ENCODE results near the gene XXYLT1. TPM values are rescaled to one million over a fixed set of nuclear protein-coding genes. Genes with fewer than 3 reads are reported as not detected.

XXYLT1 gene
- total and polyA plus RNA-seq, 9 of the 15 experiments (the other 6 are each of a cell fraction or from before 2014, with no cell fraction given), result 1.9 to 18.9 (median 15.0) TPM

- no TSS peak for BruUV-seq (replicated peaks)
- WGBS (ENCODE audit: insufficient coverage, low coverage, missing lambda C conversion rate), result 59% methylated on average over 9 of the region's 9 CpGs
- H3K36me3 ChIP-seq (ENCODE audit: control insufficient read depth, insufficient read depth, low read length), result no peaks in the 10 kb centered on the region
- ChIA-PET POLR2A (interaction anchor here (0.9 to 2.2 kb wide), 2 partner anchors 8 to 16 kb away, joined by 3 to 8 read pairs; no protein-coding TSS in a partner anchor), CTCF (ENCODE audit: low intra/inter-chr PET ratio) (no interaction called here)
- no peak overlapping the region for H3K4me2 ChIP-seq (ENCODE audit: insufficient read depth, low read length)
- H3K4me3 ChIP-seq, result no peak overlapping the region
- DNase-seq (ENCODE audit: extremely low read depth in 1 of 4, low spot score in 3 of 4), result peak in 1 of 4 experiments; percentile 28
- peak overlapping the region; percentile 72; the same call in 1 of the 3 replicates for H3K27ac ChIP-seq (ENCODE audit: extremely low read depth, low read depth, low read length)
- no peaks in the 10 kb centered on the region for H3K27me3 ChIP-seq (ENCODE audit: control insufficient read depth in 2 of 2, insufficient read depth in 2 of 2, low read length in 2 of 2)
- no peak overlapping the region for H3K9ac ChIP-seq (ENCODE audit: insufficient read depth in 1 of 2, low read depth in 2 of 2, low read length in 2 of 2)
- in situ Hi-C loops (cut with MboI), result no loop called here
- peak overlapping the region; percentile 16; the same call in 1 of the 2 replicates for H2AFZ ChIP-seq (ENCODE audit: low read depth, low read length)
- no peak for ATAC-seq
- H3K9me1 ChIP-seq (ENCODE audit: control insufficient read depth, insufficient read depth, low read length), result no peaks in the 10 kb centered on the region
- intact Hi-C loops (cut with micrococcal nuclease), result loop anchor here (10.0 kb wide), 1 partner anchor 68 kb away; no protein-coding TSS in a partner anchor
- no peaks in the 10 kb centered on the region for H4K20me1 ChIP-seq (replicated peaks; ENCODE audit: control insufficient read depth, insufficient read depth, low read length)
- no peaks in the 10 kb centered on the region for H3K9me3 ChIP-seq (replicated peaks; ENCODE audit: control insufficient read depth, insufficient read depth, low read depth, low read length)
- peaks cover 41 to 79% of the 10 kb centered on the region in 2 experiments for H3K4me1 ChIP-seq (replicated peaks in 1 of 2; ENCODE audit: control insufficient read depth in 2 of 2, insufficient read depth in 2 of 2, low read length in 2 of 2)
- H3K79me2 ChIP-seq (ENCODE audit: control insufficient read depth, insufficient read depth, low read length), result peaks cover 47% of the 10 kb centered on the region; the same call in 2 of the 3 replicates
- FAIRE-seq, result no peak
- TF ChIP-seq TFAP4 (CRISPR knock-in tag; IDR thresholded peaks at IDR 0.05; ENCODE audit: borderline replicate concordance), result no peak
- 0 out of 2 replicates have a peak, but pooled peaks have one; percentile 21 for TF ChIP-seq GATA2 (CRISPR knock-in tag; IDR thresholded peaks at IDR 0.05)
- TF ChIP-seq, protein P1, sequence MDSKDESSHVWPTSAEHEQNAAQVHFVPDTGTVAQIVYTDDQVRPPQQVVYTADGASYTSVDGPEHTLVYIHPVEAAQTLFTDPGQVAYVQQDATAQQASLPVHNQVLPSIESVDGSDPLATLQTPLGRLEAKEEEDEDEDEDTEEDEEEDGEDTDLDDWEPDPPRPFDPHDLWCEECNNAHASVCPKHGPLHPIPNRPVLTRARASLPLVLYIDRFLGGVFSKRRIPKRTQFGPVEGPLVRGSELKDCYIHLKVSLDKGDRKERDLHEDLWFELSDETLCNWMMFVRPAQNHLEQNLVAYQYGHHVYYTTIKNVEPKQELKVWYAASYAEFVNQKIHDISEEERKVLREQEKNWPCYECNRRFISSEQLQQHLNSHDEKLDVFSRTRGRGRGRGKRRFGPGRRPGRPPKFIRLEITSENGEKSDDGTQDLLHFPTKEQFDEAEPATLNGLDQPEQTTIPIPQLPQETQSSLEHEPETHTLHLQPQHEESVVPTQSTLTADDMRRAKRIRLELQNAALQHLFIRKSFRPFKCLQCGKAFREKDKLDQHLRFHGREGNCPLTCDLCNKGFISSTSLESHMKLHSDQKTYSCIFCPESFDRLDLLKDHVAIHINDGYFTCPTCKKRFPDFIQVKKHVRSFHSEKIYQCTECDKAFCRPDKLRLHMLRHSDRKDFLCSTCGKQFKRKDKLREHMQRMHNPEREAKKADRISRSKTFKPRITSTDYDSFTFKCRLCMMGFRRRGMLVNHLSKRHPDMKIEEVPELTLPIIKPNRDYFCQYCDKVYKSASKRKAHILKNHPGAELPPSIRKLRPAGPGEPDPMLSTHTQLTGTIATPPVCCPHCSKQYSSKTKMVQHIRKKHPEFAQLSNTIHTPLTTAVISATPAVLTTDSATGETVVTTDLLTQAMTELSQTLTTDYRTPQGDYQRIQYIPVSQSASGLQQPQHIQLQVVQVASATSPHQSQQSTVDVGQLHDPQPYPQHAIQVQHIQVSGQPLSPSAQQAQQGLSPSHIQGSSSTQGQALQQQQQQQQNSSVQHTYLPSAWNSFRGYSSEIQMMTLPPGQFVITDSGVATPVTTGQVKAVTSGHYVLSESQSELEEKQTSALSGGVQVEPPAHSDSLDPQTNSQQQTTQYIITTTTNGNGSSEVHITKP (IDR thresholded peaks at IDR 0.05; ENCODE audit: partially characterized antibody), result peak; percentile 81
- TF ChIP-seq KDM1A (IDR thresholded peaks at IDR 0.05), result peak in 1 of 2 experiments; percentile 34; a peak in 1 of 4 replicates
- TF ChIP-seq, protein P2, sequence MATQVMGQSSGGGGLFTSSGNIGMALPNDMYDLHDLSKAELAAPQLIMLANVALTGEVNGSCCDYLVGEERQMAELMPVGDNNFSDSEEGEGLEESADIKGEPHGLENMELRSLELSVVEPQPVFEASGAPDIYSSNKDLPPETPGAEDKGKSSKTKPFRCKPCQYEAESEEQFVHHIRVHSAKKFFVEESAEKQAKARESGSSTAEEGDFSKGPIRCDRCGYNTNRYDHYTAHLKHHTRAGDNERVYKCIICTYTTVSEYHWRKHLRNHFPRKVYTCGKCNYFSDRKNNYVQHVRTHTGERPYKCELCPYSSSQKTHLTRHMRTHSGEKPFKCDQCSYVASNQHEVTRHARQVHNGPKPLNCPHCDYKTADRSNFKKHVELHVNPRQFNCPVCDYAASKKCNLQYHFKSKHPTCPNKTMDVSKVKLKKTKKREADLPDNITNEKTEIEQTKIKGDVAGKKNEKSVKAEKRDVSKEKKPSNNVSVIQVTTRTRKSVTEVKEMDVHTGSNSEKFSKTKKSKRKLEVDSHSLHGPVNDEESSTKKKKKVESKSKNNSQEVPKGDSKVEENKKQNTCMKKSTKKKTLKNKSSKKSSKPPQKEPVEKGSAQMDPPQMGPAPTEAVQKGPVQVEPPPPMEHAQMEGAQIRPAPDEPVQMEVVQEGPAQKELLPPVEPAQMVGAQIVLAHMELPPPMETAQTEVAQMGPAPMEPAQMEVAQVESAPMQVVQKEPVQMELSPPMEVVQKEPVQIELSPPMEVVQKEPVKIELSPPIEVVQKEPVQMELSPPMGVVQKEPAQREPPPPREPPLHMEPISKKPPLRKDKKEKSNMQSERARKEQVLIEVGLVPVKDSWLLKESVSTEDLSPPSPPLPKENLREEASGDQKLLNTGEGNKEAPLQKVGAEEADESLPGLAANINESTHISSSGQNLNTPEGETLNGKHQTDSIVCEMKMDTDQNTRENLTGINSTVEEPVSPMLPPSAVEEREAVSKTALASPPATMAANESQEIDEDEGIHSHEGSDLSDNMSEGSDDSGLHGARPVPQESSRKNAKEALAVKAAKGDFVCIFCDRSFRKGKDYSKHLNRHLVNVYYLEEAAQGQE (IDR thresholded peaks at IDR 0.05; ENCODE audit: borderline replicate concordance), result no peak
- TF ChIP-seq, protein P2 (CRISPR knock-in tag; IDR thresholded peaks at IDR 0.05; ENCODE audit: low read depth), result no peak
- TF ChIP-seq DMBX1 (CRISPR knock-in tag; IDR thresholded peaks at IDR 0.05; ENCODE audit: borderline replicate concordance), result 0 out of 2 replicates have a peak, but pooled peaks have one; percentile 22
- TF ChIP-seq EGR1 (conservative IDR thresholded peaks at IDR 0.05), result 0 out of 2 replicates have a peak, but pooled peaks have one; percentile 11
Measured at GRCh38 chr3:195183071-195183776, 87.7 kb downstream of the XXYLT1 start.

Measured in K562 (cell line).